NCI-H226 (cell line): ENCODE measurements around the gene AQP2.

Experiments used
- DNase-seq: peaks from one replicate; pipeline ENCODE4 v3.0.0-alpha.2; 2015

Gene AQP2

DNA sequence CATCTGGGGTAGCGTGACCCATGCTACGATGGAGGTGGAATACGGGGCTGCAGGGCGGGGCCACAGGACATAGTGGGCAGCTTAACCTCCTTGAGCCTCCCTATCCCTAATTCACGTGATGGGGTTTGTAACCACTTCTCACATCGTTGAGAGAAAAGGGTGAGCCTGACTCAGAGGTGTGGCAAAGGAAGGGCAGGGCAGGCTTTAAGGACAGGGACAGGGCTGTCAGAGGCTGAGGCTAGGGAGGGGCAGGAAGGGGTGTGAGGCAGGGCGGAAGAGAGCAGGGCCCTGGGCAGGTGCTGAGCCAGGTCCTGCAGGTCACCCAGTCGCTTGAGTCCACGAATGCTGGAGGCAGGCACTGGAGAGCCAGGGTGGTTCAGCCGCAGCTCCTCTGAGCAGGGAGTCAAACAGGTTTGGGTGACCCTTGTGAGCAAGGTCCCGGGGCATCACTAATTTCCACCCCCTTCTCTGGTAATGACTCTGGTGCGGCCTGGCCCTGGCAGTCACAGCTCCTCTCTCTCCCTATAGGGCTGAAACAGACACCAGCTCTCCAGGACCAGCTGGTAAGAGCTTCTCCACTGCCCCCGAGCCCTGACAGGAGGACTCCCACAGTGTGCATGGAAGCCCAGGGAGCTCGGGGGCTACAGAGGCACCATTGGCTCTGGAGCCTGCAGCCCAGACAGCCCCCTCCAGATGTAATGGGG is 7.5 kb upstream of the AQP2 start:
- no peak for DNase-seq

- no peak for DNase-seq
Observed at GRCh38 chr12:49943625-49943960, 6.9 kb upstream of the AQP2 start.

DNA sequence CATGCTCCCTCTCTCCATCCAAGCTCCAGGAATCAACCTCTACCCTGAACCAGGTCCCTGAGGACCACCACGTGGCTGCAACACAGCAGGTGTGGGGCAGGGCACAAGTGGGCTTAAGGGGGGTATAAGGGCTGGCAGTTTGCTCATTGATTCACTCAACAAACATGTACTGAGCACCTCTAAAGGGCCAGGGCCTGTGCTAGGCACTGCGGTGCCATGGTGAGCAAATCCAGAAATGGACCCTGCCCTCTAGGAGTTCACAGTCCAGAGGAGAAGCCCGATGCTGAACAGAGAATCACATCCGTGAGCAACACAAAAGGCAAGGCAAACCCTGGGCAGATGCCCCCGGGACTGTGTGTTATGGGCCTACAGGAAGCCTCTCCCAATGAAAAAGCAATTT is 6.5 kb upstream of the AQP2 start:
- DNase-seq = no peak

GRCh38 chr12:49944718-49945117 is 5.8 kb upstream of the AQP2 start:
- DNase-seq = no peak

DNA sequence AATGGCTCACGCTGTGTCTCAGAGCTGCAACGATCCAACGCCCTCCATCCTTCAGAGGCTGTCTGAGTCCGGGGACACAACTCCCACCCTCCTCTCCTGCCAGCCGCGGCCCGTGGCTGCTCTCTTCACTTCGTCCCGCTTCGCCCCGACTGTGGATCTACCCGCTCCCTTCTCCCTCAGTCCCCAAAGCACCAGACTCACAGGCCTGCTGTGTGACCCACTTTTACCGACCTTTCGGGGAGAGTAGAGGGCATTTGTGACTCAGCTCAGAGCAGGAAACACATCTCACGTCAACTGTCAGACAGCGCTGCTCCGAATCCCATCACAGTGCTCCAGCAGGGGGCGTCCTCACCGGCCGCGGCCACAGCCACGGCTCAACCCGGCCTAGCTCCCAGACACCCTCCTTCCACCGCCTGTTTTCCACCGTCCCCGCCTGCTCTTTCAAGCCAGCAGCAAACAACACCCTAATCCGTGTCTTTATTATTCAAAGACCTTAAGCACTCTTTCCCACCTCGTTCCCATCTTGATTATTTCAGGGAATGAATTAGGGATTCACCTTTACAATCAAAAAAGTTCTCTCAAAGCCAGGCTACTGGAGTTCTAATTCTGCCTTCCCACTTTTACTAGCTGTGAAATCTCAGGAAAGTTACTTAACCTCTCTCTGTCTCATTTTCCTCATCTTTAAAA is 5.0 kb upstream of the AQP2 start:
- DNase-seq = peak; percentile 68

DNA sequence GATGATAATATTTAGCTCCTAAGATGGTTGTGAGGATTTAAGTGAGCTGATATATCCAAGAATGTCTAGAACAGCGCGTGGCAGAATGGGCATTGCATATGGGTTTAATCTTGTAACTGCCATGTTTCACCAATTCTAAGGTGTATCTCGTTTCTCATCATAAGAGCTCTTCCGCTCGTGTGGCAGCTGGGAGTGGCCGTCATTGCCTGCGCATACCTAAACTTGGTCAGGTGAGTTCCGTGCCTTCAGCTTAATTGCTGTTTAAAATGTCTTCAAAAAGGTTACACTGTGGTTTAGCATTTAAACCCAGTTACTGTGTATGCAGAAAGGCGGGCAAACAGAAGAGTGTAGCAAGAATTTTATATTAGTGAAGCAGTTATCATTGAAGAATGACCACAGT is 4.5 kb upstream of the AQP2 start:
- no peak for DNase-seq

- DNase-seq = no peak
Observed at GRCh38 chr12:49946497-49946896, 4.0 kb upstream of the AQP2 start.

DNA sequence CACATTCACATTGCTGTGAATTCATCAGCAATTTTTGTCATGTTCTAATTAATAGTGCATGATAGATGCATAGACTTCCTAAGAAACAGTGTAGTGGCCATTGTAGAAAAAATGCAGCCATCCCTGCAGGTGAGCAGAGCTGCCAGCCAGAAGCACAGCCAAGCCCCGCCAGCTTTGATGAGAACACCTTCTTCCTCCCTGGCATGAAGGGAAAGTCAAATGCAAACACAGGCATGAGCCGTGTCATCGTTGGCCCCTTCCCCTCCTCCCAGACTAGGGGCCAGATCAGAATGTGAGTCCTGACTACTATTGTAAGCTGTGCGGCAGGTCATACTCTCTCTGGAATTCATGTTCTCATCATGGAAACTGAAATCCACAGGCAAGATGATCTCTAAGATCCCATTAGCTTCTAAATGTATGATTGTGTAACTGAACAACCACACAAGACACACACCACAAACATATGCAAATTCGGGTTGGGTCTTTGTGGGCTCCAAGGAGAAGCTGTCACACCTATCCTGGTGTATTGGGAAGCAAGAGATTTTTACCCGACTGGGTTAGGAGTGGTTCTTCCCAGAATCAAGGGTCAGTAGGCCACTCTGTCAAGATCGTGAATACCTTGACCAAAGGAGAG is 2.8 kb upstream of the AQP2 start:
- DNase-seq = no peak

DNA sequence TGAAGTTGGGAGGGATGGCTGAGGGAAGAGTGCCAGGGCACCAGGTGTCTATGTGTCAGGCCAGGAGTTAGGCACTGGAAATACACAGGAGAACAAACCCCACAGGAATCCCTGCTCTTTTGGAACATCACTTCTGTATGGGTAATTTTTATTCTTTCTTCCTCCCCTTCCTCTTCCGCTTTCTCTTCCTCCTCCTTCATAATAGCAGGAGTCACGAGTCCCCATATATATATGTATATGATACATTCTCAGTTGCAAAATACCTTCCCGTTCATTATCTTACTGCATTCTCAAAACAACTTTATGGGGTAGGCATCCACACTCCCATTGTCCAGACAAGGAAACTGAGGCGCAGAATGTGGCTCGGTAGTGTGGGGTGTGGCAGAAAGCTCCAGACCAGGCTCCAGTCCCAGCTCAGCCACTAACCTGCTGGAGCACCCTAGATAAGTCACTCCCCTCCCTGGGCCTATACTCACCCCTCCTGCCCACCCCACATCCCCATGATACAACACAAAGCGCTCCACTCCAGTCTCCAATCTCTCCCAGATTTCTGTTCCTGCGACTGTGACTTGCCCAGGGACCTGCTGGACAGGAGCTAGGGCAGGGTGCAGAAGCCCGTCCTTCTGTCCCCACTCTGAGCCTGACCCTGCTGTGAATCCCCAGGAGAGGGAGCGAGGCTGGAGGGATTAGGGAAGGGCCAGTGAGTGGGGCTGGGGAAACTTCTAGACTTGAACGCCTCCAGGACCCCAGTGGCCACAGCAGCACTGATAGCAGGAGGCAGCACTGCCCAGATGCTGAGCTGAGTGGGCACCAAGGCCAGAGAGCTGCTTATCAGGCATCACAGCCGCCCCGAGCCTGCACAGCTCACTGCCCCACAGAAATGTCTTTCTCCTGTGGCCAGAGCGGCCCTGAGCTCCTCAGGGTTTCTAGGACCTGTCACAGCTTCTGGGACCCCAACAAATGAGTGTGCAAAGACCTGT is 1.4 kb upstream of the AQP2 start:
- DNase-seq = no peak

DNA sequence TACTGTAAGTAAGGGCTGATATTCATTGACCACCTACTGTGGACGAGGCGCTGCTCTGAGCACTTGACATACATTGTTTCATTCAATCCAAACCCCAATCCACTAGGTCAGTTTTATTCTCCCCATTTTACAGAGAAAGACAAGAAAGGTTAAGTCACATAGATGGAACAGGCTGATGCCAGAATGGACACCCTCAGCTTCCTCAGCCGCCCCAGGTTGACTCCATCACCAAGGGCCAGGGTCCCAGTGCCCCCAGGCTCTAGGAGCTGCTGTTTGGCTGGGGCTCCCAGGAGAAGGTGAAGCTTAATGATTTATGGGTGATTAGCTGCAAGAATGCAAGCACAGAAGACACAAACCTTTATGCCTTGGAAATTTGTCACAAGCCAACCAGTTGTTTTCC is 671 bp upstream of the AQP2 start:
- DNase-seq = no peak

DNA sequence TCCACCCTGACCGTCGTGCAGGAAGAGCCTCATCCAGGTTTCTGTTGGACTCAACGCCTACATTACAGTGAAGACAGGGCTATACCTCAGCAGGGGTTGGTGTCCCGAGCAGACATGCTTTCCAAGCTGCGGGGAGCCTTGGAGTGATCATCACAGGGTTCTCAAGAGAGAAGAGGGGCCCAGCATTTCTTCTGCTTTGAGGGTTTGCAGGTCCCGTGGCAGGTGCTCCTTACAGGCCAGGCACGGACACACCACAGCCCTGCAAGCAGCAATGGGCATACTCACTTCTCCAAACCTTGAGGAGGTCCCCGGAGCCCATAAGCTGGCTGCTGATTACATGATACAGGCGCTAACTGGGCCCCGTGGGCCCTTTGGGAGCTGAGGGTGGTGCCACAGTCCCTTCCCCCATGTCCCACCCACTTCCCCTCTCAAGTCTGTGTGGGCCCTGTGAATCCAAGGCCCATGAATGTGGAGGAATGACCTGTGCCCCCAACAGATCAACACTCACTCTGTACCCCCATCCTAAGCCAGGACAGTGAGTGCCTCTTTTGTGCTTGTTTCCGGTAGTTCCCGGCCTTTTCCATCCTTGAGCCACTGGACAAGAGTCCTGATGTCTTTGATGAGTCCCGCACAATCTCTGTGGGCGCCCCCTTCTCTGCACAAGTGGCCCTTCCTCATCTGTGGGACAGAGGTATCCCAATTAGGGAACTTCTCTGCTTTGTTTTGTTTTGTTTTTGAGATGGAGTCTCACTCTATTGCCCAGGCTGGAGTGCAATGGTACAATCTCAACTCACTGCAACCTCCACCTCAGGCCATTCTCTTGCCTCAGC is 1.1 kb downstream of the AQP2 start:
- no peak for DNase-seq

DNA sequence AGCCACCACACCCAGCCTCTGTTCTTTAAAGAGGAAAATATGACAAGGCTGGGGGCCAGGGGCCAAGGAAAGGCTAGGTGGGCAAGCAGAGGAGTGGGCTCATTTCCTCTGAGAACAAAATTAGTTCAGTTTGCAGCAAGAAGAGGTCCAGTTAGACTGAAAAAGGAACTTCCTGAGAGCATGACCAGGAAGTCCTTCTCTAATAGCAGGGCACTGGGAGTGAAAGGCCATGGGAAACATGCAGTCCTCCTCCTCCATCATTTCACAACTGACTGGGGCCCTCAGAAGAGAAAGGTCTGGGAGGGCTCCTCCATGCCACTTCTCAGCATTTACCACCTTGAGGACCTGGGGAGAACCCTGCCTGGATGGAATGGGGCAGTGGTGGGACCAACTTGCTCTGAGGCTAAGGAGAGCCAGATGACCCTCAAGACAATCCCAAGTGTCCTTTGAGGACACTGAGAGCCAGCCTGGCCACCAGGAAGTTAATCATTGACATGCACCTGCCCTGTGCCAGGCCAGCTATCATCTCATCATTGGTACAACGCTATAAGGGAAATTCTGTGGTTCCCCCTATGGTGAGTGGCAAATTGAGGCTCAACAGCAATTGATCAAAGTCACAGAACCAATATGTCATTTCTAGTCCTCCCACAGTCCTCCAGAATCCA is 2.0 kb downstream of the AQP2 start:
- DNase-seq = no peak

DNA sequence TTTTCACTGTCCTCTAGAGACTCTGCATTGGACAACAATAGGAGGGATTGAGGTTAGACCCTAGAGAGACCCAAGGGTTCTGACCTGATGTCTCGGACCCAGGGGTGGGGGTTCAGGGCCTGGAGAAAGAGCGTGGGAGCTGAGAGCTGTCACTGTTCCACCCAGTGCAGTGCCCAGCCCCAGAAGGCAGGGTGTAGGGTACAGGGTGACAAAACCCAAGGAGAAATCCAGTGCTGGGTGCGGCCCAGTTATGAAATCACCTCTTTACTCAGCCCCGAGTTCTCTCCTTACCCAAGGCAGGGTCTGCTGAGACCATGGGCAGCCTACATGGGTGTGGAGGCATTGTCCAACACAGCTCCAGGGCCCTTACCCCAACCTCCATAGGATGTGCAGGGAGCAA is 2.6 kb downstream of the AQP2 start:
- no peak for DNase-seq

DNA sequence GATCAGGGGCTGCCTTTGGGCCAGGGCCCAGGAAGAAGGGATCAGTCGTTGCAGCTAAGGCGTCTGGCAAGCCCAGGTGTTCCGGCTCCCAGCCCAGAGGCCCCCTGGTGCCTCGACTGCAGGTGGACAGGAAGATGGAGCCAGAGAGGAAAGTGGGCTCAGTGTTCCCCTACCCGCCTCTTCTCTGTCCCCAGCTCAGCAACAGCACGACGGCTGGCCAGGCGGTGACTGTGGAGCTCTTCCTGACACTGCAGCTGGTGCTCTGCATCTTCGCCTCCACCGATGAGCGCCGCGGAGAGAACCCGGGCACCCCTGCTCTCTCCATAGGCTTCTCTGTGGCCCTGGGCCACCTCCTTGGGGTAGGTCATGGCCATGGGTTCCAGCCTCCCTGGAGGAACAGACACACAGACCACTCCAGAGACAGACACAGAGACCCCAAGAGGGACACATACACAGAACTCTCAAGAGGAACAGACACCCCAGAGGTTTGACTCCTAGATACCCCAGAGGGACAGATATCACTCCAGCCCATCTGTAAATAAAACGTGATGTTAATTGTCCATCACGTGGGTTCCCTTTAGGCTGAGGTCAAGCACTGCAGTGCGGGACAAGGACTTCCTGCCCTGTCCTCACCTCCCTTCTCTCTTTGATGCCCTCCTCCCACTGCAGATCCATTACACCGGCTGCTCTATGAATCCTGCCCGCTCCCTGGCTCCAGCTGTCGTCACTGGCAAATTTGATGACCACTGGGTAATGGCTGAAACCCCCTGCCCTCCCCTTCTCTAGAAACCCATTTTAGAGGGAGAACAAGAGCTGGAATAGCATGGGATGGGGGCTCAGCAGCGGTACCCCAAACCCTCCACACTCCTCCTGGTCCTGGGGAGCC is 3.7 kb downstream of the AQP2 start:
- no peak for DNase-seq

- DNase-seq = no peak
Observed at GRCh38 chr12:49954863-49955830, 4.6 kb downstream of the AQP2 start.

GRCh38 chr12:49955899-49956662 is 5.5 kb downstream of the AQP2 start:
- no peak for DNase-seq

- DNase-seq = no peak
Observed at GRCh38 chr12:49956663-49957569, 6.4 kb downstream of the AQP2 start.

GRCh38 chr12:49957570-49957967 is 7.0 kb downstream of the AQP2 start:
- DNase-seq = no peak
